ENCODE measurements around the gene GHRL.
"Not testable (repeated sequence)": the region's sequence is repeated elsewhere in the genome, so short reads cannot be mapped to it uniquely, and the experiment has no call there.

The GHRL gene

DNA sequence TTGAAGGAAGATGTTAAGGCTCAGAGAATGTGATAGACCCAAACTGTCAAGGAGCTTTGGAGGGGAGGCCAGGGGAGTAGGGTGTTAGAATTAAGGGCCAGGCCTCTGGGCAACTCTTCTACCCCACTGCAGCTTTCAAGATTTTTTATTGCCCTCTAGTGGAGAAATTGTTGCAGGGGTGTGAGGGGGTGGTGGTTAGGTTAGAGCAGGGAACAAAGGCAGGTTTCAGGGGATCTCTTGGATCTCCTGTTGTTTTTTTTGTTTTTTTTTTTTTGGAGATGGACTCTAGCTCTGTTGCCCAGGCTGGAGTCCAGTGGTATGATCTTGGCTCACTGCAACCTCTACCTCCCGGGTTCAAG is 29.6 kb upstream of the GHRL start:
- DNase-seq = no peak

- DNase-seq = no peak
Measured at GRCh38 chr3:10321630-10322351, 29.0 kb upstream of the GHRL start.

DNA sequence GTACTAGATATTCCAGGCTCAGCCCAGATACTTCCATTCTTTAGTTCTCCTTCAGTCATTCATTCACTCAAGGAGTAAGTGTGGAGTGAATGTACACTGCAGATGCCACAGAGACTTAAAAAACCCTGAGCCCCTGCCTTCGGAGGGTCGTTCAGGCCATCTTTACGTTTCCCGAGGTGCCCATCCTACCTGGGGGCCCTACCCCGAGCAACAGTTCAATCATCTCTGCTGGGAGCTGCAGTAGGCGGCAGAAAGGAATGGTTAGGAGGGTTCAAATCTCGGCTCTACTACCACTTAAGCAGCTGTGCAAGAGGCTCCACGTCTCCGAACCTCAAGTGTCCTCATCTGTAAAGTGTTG is 27.6 kb upstream of the GHRL start:
- DNase-seq = no peak

DNA sequence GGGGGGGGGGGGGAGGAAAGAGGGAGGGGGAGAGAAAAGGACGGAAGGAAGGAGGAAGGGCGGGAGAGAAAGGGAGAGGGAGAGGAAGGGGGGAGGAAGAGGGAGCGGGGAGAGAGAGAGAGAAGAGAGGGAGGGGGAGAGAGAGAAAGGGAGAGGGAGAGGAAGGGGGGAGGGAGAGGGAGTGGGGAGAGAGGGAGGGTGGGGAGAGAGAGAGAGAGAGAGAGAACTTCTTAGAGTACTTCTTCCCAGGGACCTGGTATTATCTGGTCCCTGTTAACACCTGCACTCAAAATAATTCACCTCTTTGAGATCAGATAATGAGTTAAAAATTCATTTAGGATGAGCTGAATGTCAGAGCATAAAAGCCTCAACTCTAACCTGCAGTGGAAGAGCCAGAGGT is 27.1 kb upstream of the GHRL start:
- DNase-seq = no peak

- no peak for DNase-seq
Measured at GRCh38 chr3:10319251-10319650, 26.5 kb upstream of the GHRL start.

GRCh38 chr3:10317961-10318350 is 25.2 kb upstream of the GHRL start:
- DNase-seq = no peak

- DNase-seq = no peak
Measured at GRCh38 chr3:10317311-10317960, 24.7 kb upstream of the GHRL start.

GRCh38 chr3:10315771-10316344 is 23.1 kb upstream of the GHRL start:
- no peak for DNase-seq

- DNase-seq = no peak
Measured at GRCh38 chr3:10315101-10315500, 22.4 kb upstream of the GHRL start.

DNA sequence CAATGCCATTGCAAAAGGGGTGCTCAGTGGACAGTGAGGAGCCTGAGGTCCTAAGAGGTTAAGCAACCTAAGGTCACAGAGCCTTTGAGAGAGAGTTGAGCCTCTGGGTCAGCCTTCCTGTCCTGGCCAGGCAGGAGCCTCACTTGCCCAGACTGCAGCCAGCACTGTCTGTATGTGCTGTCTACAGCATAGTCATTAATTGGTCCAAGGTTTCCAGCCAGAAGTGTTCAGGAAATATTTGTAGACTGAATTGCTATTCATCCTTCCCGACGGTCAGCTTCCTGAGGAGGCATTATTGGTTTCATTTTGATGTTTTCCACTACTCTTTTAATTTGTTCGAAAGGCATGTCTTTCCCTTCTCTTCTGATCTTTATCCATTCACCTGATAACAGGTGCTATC is 20.1 kb upstream of the GHRL start:
- DNase-seq = no peak

DNA sequence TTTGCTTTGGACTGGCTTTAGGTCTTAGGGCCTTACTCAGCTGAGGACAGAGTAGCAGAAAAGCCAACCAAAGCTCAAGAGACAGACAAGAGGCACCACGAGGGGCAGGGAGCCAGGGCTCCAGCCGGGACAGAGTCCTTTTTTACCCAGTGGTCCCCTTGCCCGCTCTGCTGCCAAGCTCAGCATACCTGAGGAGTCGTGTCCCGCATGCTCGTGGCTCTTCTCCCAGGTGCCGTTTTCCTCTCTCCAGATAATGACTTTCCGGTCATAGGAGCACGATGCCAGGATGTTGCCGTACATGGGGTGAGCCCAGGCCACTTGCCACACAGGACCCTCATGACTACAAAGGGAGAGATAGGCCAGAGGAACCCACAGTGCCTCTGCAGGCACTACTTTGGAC is 19.6 kb upstream of the GHRL start:
- DNase-seq = no peak

DNA sequence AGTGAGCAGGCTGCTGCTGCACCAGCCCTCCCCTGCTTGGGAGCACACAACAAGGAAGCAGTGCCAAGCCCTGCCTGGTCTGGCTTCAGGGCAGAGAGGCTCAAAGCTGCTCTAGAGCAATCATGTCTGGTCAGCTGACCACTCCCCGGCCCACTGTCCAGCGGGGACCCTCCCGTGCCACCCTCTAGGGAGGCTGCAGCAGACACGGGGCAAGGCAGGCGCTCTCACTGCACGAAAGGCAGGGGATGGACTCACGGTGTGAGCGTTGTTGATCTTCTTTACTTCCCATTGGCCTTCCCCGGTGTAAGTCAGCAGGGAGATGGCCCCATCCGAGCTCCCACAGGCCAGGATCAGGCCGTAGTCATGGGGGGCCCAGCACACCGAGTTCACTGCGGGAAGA is 19.0 kb upstream of the GHRL start:
- no peak for DNase-seq

GRCh38 chr3:10310578-10310977 is 17.8 kb upstream of the GHRL start:
- no peak for DNase-seq

DNA sequence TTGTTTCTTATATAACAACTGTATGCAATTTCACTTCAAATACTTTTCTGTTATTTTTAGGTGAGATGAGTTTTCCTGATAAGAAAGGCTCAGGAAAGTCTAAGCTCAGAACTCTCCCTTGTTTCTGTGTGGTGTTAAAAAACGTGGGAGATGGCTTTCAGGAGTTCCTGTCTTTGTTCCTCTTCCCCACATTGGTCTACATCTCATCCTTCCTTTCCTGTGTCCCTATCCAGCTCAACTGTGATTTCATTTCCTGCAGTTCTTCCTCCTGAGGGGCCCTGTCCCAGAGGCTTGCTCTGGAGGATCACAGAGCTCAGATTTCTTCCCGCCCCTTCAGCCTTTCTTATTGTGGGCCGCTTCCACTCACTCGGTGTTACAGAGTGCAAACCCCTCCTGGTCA is 17.0 kb upstream of the GHRL start:
- DNase-seq = no peak

GRCh38 chr3:10308678-10309077 is 15.9 kb upstream of the GHRL start:
- no peak for DNase-seq

DNA sequence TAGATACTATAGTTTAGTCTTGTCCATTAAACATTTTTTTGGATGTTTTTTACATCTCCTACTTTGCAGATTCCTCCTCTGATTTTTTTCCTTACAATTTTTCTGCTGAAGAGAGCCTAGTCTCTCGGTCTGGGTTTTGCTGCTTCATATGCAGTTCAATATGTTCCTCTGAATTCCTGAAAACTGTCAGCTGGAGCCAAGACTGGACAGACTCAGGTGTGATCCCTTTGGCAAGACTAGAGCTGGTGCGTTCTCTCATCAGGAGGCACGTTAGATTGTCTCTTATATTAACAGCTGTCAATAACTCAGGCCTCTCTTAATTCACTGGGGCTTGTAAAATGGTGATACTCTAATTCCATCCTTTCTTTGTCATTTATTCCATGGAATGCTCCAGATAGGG is 13.4 kb upstream of the GHRL start:
- no peak for DNase-seq

GRCh38 chr3:10305331-10305902 is 12.7 kb upstream of the GHRL start:
- DNase-seq = no peak

DNA sequence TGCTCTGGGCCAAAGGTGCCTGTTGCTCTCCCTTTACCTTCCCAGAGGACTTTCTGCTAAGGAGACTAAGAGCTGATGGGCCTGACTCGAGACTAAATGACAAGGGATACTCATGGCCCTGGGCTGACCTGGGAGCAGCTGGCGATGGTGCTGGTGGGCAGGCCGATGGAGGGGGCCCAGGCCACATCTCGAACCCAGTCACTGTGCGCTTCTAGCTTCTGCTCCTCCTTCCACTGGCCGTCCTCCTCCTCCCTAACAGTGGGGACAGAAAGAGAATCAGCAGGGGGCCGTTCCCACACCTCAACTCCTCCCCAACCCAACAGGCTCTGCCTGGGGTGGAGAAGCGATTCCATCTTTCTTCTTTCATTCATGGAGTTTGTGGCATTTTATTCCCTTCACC is 12.2 kb upstream of the GHRL start:
- DNase-seq = no peak

DNA sequence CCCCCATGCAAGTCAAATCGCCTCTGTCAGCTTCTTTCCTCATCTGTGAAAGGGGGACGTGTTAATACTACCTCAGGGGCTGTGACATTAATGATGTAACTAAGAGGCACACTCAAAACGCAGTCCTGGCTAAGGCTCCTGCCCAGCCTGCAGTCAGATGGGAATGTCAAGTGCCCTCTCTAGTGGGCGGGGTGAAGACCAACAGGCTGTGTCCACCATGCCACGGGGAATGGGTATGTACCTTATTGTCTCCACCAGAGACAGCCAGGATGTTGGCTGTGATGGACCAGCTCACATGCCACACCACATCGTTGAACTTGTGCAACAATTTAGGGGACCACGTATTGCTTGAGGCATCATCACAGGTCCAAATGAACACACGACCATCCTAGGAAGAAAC is 11.0 kb upstream of the GHRL start:
- no peak for DNase-seq

- DNase-seq = no peak
Measured at GRCh38 chr3:10303105-10303504, 10.4 kb upstream of the GHRL start.

GRCh38 chr3:10300087-10300486 is 7.3 kb upstream of the GHRL start:
- no peak for DNase-seq

DNA sequence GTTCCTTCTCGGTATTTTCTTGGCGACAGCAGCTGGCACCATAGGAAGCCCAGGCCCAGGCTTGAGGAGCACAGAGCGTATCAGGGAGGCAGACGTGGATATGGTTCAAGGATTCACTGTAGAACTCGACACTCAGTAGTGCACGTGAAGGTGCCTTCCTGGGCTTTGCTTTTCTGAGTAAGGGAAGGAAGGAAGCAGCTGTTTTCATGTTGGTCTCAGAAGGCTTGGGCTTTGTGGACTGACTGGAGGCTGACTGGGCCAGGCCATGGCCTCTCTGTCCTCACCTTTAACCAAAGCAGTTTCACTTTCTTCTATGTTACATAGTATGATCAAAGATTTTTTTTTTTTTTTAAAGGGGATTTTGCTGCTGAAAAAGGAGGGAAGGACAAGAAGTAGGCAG is 6.9 kb upstream of the GHRL start:
- DNase-seq = no peak

GRCh38 chr3:10299175-10299574 is 6.4 kb upstream of the GHRL start:
- no peak for DNase-seq

GRCh38 chr3:10298064-10298463 is 5.3 kb upstream of the GHRL start:
- not testable (repeated sequence) for DNase-seq
